NK-92 treated with Interleukin-12 subunit alpha and Interleukin-12 subunit beta, amount 100 ng/mL, for 24 hours (cell line): ENCODE data around the gene DGCR6L.
"Not testable (repeated sequence)": the region's sequence is repeated elsewhere in the genome, so short reads cannot be mapped to it uniquely, and the experiment has no call there.

Experiments used
- DNase-seq: peaks from one replicate; lab custom pipeline; 2025; lab: John Stamatoyannopoulos, UW

DGCR6L gene

DNA sequence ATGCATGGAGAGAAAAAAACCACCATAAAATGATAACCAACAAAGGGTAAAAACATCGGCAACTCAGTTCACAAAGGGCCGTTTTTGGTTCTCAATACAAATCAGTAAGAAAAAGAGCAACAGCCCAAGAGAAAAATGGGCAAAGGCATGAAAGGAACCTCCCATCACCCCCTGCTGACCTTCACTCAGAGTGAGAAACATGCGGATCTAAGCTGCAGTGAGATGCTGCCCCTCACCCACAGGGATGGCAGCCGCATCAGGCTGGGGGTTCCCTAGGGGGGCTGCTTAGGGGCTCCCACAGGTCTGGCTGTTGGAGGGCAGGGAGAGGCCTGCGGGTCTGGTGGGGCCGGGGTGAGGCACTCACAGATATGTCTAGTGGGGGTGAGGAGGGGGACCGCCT lies 44.5 kb downstream of the DGCR6L start:
- not testable (repeated sequence) for DNase-seq

DNA sequence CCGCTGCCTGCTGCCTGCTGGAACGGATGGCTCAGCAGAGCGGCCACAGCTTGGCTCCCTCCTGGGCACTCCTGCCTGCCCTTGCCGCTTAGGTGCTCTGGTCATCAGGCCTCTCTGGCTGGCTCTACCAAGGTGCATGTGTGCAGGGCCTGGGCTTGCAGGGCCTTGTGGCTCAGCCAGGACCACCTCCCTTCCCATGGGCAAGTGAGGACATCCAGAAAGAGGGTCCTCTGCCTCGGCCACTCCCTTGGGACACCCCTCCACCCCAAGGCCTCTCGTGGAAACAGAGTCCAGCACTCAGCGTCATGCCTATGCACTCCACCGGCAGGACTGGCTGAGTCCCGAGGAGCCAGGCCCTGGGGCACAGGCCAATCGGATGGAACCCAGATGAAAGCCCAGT lies 45.5 kb downstream of the DGCR6L start:
- DNase-seq = not testable (repeated sequence)

DNA sequence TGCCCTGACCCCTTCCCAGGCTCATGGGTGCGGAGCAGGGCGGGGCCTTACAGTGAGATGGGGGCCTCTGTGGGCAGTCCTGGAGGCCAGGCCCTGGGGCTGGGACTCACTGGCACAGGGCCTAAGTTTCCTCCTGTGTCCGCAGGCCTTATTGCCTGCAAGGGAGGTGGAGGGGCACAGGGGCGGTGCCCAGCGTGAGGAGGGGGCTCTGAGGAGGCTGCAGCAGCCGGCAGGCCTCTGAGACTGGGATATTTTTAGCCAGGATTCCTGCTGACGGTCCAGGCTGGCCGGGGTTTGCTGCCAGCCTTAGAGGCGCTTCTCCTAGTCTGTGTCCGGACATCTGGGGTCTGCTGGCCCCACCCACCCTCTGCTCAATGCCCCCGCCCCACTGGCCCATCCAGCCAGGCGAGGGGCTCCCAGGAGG lies 46.1 kb downstream of the DGCR6L start:
- no peak for DNase-seq

DNA sequence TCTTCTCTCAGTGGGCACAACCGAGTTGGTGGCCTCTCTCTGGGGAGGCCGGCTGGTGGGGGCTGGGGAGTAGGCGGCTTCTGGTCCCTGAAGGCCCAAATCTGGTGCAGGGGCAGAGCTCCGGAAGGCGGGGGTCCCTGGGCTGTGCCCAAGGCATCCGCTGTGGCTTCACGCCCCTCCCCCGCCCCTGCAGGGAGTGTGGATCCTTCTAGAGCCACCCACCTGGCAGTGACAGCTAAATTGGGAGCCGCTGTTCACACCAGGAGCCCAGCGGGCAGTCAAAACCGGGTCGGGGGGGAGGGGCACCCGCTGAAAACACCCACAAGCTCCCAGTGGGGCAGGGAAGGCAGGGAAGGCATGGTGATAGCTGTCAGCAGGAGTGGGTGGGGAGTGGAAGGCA lies 47.2 kb downstream of the DGCR6L start:
- DNase-seq = no peak

DNA sequence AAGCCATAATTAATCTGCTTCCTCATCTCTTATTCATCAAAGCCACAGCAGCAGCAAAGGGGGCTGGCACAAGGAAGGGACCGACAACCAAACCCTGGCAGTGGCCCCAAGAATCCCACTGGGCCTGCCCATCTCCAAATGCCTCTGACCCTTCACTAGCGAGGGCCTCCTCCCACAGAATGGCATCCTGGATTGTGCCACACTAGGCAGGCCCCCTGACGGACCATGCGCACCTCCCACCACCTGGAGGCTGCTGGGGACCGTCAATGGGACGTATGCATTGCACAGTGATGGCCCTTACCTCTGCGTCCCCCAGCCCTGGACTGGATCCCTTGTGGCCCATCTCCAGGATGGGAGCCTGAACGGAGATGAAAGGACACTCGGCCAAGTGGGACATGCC lies 47.7 kb downstream of the DGCR6L start:
- no peak for DNase-seq

DNA sequence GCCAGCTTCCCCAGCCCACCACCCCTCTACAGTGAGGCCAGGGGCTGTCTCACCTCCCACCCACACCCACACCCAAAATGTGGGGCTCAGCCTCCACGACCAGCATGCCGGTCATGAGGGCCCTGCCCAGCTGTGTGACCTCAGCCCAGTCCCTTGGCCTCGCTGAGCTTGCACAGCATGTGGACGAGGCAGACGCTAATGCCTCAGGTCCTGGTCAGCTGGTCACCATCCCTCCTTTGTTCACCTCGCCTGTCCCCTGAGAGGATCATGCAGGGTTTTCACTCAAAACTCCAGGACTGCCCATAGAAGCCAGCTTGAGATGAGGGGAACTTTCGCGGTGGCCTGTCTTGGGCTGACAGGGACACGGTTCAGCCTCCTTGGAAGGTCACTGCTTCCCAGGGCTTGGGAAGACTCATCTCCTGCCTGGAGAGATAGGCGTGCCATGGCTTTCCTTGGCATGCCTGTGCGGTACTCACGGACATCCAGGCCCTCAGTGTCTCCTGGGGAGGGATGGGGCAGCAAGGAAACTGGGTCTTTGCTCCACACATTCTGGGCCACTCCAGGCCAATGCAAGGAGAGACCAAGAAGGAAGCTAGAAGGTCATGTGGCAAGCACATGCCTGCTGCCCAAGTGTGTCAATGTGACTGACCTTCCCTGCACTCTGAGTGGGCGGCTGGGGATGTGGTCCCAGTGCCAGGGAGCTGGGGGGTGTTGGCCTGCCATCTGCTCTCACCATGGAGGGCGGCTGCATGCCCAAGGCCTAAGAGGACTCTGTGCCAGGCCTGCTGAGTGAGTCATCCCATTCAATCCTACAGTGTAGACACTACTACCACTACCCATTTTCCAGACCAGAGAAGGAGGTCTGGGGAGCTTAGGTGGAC lies 48.5 kb downstream of the DGCR6L start:
- DNase-seq = no peak

DNA sequence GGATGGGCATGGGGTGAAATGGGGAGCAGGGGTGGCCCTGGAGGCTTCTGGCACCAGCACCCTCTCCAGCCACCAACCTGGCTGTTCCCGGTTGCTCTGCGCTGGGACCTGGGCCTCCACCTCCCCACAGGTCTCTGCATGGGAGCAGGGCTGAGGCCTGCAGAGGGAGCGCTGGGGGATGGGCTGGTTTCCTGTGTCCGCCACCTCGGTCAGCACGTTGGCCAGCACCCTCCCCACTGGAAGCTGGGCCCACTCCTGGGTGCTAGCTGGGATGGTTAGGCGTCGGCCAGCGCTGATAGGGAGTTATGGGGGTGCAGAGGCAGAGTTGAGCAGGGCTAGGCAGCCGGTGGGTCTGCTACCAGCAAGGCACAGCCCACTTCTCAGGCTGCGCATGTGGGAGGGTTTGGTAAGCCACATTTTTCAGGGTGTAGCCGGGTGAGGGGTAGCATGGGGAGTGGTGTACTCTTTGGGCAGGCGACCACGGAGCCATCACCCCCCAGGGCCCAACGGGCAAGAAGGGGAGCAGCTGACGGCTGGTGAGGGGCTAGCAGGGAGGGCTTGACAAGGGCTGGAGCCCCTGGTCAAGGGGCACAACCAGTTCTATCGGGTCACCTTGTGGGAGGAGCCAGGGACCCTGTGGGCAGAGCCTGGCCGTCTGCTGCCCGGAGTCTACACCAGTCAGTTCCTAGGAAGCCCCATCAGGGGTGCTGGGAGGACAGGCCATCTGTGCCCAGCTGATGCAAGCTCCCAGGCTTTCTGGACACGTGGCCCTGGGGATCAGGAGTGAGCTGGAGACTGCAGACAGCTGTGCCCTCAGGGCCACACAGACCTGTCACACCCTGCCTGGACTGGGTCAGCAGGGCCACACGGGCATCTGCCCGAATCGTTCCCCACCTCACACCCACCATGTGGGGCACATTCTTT lies 49.4 kb downstream of the DGCR6L start:
- not testable (repeated sequence) for DNase-seq

DNA sequence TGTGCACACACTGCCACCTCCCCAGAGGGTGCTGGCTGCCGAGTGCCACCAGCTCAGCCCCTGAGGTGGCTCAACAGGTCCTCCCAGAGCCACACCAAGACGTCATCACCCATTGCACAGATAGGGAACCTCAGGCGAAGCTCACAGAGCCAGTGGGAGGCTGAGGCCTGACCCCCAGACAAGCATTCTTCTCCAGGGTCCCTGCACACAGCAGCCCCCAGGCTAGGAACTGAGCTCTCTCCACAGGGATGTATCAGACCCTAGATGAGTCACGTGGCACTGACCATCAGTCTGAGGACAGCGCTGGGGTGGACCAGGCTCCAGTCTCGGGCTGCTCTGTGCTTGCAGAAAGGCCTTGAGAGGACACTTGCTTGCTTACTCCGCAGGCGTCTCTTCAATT lies 50.2 kb downstream of the DGCR6L start:
- DNase-seq = not testable (repeated sequence)

DNA sequence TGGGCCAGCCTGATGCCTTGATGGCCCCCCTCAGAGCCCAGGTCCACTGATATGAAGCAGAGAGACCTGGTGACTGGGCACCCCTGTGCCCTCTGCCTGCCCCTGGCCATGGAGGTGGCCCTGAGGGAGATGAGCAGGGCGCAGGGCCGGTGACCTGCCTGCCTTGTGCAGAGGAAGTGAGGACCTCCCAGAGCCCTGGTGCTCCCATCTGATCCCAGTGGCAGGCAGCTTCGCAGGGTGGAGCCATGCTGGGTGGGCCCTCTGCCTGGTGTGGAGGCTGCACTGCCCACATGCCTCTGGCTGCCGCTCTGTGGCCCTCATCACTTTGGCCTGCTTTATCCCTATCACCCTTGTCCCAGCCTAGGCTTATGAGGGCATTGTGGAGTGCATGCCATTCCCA lies 50.7 kb downstream of the DGCR6L start:
- DNase-seq = not testable (repeated sequence)

DNA sequence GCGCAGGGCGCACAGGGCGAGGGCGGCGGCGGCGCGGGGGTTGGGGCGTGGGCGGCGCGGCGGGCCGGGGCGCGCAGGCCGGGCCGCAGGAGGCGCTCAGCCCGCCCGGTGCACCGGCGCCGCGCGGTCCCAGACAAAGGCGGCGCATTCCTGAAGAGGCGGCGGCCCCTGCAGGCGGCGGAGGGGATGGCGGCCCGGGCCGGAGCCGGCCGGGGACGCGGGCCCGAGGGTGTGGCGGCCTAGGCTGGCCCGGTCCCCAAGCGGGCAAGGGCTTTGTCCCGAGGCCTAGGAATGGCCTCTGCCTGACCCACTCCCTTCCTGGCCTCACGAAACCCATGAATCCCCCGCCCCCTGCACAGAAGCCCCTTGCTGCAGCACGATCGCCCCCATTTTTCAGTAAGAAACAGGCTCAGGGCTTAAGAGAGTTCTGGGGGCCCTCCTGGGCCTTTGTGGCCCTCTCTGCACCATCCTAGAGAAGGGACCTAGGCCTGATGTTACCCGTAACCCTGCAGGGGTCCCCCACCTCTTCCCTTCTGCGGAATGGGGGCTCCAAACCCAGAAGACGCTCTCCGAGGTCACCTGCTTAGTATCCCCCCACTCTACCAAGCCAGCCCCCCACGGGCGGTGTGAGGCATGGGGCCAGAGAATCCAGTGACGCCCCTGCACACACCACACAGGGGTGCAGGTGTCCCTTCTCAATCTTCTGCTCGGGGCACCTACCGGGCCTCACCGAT lies 51.4 kb downstream of the DGCR6L start, which contains the start of gene RTN4R:
TSS of gene RTN4R (minus strand) at position 40 of the 734 bp plus-strand sequence. CDS start 226 bp downstream, outside the sequence.
- DNase-seq = no peak

DNA sequence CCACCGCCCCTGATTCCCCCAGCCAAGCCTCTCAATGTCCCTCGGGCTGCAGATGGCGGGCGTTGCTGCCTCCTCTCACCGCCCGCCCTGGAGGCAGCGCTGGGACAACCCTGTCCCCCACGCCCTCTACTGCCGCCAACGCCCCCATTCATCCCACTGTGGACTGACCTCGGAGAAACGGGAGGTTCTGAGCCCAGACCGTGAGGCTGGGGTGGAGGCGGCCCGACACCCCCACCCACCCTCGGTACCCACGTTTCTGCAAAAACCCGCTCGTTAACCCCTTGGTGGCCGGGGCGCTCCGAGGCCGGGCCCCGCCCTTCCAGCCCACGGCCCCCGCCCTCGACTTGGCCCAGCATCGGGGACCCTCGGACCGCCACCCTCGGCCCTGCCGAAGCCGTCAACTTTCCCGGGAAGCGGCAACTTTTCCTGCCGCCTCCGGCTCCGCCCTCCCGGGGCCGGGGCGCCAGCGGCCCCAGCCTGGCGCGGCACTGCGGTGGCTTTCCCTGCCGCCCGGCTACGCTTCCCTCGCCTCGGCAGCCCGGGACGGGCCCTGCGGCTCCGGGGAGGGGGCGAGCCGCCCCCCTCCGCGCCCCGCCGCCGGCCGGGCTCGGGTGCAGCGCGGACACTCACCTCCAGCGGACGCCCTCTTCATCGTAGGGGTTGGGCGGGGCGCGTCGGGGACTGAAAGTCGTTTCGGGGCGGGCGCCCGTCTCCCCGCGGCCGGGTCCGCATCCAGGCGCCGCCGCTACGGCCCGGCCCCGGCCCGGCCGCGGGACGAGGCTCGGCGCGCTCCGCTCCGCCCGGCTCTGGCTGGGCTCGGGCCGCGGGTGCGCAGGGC lies 52.2 kb downstream of the DGCR6L start:
- no peak for DNase-seq

DNA sequence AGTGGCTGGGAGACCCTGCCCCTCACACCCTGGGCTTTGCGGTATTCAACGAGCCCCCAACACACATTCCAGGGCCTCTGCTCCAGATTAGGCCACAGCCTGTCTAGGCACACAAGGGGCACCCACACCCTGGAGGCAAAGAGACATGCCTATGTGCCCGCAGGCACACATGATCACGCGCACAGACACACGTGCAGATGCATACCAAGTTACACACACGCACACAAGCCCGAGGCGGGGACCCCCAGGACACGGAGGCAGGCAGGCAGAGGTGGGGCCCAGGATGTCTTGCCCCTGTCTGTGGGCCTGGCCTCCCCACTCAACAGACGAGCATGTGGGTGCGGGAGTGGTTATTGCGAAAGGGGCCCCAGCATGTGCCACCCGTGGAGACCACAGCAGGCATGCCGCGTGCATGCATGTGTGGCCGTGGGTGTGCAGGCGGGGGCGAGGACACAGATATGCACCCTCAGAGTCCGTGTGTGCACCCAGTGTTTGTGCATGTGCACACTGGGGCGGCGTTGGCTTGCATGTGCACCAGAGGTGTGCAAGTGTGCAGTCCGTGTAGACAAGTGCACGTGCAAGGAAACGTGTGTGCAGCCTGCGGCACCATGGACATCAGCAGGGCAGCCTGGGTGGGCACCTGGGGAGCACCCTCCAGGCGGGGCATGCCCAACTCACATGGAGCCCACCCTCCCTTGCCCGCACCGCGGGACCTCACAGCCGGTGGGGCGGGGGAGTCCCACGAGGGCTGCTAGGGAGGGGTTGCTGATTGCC lies 53.0 kb downstream of the DGCR6L start:
- DNase-seq = not testable (repeated sequence)

DNA sequence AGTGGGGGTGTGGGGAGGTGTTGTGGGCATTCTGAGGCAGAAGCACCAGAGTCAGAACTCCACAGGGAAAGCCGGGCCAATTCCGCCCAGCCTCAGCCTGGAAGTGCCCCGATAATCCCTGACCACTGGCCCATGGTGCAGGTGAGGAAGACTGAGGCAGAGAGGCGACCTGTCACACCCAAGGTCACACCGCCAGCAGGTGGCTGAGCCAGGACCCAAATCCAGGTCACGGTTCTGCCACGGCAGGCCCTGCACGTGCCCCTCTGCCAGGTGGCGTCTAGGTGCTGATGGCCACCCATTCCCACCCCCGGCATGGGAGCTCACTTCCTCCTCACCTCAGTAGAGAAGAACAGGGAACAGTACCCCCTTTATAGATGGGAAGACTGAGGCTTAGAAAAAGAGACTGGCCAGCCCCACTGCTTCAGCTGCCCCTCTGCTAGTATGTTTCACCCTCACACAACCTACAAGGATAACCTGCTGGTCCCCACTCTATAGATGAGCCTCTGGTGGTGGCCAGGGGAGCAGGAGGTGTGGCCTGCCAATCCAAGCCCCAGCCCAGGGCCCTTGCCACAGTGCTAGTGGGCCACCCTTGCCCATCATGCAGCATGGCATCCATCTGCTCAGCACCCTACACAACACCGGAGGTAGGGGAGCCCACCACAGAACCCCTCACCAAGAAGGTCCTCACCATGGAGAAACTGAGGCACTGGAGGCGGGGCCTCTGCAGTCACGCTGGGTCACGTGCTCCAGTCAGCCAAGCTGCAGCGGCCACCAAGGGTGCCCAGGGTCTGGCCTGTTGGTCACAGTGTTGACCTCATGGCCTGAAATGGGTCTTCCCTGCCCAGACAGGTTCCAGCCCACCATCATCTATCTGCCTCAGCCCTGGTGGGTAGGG lies 53.8 kb downstream of the DGCR6L start:
- DNase-seq = not testable (repeated sequence)

DNA sequence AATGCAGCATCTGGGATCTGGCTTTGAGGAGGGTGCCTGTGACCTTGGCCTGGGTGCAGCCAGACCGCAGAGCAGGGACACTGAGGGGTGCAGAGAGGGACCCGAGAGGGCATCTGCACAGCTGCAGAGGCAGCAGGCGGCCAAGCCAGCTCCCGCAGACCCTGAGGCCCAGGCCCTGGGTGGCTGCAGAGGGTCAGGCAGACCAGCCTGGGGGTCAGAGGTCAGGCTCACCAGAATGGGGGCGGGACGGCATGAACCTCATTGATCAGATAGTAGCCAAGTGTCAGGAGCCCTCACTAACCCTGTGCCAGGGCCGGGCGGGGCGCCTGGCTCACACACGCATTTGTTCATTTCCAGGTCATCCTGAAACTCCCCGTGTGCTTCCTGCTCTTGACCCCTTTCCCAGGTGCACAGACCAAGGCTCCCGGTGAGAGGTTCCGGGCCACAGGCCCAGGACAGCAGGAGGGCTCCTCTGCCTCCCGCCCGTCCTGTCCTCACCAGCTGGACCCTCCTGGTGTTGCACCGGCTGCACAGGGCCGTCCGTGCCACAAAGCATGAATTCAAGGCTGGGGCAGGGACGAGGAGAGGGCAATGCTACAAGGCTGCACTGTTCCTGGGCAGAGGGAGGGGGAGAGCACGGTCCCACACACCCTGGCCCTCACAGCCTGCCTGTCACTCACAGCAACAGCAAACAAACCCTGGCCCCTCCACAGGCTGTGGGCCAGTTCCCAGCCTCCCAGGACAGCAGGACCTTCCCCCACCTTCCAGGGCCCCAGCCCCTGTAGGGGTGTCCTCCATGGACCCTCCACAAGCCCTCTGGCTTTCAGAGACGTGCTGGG lies 55.0 kb downstream of the DGCR6L start:
- DNase-seq = no peak
